ENCODE data around the gene AFAP1L2.

GRCh38 chr10:114345701-114346100, 58.6 kb downstream of the AFAP1L2 start:
- TF ChIP-seq CTCF (IDR thresholded peaks at IDR 0.05) (no peak), EZH2phosphoT487 (IDR thresholded peaks at IDR 0.05) (no peak)

Measured in neural progenitor cell (in vitro differentiated cells).